ENCODE measurements around the gene SRSF4.
A peak's percentile ranks its signal among the peaks of the same experiment; 100 is the strongest.
"Not testable (repeated sequence)": the region's sequence is repeated elsewhere in the genome, so short reads cannot be mapped to it uniquely, and the experiment has no call there.

Gene SRSF4

DNA sequence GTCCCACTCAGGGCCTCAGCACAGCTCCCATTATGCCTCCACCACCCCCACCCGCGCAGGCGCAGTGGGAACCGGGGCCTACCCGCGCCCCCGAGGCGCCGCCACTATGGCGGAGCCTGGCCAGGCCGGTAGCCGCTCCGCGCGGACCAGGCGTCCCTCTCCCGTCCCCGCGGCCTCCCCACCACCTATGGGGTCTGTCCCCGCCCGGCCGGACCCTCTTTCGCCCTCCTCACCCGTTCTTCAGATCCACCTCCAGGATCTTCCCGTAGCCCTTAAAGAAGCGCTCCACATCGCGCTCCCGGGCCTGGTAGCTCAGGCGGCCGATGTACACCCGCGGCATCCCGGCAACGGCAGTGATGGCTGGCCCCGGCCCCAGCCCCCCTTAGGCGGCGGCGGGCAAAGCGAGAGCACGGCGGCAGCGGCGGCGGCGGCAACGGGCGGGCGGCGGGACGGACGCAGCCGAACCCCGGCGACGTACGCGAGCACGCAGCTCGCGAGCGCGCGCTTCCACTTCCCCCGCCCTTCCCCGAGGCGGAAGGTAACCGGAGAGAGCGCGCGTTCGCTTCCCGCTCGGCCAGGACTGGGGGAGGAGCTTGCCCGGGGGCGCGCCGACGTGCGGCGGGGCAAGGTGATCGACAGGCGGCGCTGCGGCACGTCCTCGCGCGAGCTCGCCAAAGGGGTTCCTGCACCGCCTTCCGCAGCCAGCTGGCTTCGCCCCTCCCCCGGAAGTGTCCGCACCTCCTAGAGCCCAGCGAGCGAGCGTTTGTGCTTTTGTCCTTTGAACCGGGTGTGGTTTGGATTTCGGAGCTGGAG is at the start of gene SRSF4:
SRSF4 (minus strand) TSS at position 488 of the 813 bp plus-strand sequence; CDS start at position 340, 148 bp downstream.
- peak; percentile 97 to 98 for DNase-seq

DNA sequence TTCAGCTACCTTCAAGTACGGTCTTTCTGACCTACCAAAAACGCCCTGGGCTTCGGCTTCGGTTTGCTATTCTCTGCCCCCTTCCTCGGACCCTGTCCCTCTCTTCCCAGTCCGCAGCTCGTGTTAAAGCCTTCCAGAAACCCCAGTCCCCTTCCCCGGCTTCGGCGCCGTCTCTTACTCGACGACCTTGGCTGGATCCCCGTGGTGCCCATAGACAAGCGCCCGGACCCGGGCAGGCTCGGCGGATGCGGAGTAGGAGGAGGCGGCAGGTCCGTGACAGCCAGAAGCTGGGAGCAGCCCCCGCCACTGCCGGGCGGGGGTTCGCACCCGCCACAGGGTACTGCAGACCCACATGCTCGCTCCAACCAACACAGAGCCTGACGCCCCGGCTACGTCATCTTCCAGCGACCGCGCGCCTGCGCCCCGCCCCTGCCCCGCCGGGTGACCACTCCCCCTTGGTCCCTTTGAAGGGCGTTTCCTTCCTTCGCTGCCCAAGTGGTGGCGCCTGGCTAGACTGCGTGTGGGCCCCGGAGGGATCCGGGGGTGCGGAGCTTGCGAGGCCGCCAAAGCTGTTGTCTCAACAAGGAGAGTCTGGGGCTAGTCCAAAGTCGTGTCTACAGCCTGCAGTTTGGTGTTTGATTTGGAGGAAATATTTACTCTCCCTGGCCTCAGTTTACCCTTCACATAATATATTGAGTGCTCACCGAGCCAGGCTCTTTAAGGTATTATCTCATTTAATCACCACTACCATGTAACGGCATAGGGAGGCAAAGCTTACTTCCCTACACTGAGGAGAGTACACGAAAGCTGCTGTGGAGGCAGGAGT is 49.1 kb upstream of the SRSF4 start, which contains the start of gene MECR:
MECR (minus strand) TSS at position 382 of the 826 bp plus-strand sequence; CDS start at position 354, 28 bp downstream.
- DNase-seq: peak; percentile 92 to 93

DNA sequence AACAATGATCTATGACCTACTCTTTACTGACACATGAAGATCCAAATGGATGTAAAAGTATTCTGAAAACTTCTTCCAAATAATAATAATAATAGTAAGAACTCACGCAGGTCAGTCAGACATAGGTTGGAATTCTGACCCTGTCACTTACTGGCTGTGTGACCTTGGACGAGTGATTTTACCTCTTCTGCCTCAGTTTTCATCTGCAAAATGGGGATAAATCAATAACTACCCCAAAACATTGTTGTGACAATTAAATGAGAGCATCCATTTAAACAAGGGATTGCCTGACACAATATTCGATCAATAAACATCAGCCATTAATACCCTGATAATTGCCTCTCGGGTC is 48.5 kb upstream of the SRSF4 start:
- no peak for DNase-seq

DNA sequence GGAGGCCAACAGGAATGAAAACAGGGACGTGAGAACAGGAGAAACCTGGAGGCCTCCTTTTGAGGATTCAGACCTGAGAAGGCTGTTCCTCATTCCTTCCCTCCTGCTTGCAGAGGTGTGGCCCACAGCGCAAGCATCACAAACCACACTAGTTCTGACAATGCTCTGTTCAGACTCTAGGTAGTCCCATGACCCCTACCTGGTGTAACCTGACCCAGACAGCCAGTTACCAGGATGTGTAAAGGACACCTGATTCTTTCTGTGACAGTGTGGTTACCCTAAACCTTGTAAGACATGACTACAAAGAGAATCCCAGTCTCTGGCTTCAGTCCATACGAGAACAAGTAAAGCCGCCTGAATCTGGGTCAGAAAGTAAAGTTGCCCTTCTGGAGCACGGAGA is 45.8 kb upstream of the SRSF4 start:
- DNase-seq: no peak

DNA sequence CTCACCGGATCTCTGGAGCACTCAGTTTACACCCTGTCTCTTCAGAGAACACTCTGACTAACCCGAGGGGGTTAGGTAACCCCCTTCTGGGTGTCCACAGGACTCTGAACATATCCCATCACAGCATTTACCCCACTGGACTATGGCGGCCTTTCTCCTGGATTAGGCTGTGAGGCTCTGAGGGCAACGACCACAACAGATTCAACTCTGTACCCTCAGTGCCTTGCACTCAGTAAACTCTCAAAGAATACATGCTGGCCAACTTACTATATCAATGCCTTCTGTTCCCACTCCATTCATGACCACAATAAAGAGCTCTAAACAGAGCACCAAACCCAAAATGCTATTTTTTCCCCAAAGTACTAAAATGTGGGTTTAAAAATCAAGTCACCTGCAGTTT is 43.7 kb upstream of the SRSF4 start:
- DNase-seq: no peak

DNA sequence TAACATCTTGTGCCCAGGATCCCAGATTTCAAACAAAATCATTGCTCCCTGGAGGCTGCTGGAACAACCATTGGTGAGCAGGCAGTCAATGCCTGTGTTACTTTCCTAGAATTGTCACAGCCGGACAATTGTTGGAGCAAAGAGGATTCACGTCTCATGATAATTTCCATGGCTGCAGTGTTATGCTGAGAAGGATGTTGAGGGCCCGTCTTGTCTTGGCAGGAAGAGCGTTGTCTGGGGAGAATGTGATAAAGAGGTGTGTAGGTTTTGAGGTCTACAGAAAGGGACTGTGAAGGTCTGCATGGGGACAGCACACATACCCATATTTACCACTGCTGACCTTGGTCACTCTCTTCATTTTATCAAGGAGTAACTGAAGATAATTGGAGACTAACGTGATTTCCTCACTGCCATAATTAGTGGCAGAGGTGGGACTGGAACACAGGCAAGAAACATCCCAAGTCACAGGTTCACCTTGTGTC is 42.7 kb upstream of the SRSF4 start:
- DNase-seq: no peak

DNA sequence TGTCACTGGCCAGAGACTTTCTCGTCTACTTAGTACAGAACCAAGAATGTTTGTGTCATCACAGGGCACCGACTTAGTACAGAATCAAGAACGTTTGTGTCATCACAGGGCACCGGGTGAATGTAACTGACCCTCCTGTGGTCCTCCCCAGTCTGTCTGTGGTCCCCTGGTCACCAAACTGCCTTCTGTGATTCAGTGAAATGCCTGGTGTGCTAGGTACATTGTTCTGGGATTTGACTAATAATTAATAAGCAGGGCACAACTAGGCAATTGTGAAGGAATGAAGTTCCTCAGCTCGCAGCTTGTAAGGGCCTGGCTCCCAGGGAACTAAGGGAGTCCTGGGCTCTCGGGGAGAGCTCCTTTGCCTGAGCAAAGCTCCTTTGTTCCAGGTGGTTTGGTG is 41.8 kb upstream of the SRSF4 start:
- no peak for DNase-seq

DNA sequence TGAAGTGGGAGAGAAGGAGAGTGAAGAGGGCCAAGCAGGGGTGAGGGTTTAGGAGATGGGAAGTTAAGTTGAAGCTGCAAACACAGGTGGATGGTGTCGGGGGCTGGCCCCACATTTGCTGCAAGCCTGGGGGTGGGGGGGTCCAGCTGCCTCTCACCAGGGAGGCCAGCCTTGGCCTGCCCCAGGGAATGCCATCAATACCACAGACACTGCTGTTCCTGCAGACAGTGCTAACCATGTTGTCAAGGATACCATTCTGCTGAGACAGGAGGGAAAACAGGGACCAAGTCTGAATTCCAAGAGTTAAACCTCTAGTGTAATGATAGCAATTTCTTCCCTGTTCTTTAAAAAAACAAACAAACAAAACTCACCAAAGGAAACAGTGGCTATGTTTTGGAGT is 41.0 kb upstream of the SRSF4 start:
- DNase-seq: no peak

DNA sequence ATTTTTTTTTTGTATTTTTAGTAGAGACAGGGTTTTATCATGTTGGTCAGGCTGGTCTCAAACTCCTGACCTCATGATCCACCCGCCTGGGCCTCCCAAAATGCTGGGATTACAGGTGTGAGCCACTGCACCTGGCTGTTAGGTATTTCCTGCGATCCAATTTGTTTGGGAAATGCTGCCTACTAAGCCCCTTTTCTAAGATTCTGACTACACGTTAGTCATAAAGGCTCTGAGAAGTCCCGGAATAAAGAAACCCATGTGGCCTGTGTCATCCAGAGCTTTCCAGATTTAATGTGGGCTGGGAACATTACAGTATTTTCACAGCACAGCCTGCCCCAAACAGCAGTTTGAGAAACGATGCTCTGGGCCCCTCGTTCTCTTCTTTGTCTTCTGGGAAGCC is 40.6 kb upstream of the SRSF4 start:
- not testable (repeated sequence) for DNase-seq

DNA sequence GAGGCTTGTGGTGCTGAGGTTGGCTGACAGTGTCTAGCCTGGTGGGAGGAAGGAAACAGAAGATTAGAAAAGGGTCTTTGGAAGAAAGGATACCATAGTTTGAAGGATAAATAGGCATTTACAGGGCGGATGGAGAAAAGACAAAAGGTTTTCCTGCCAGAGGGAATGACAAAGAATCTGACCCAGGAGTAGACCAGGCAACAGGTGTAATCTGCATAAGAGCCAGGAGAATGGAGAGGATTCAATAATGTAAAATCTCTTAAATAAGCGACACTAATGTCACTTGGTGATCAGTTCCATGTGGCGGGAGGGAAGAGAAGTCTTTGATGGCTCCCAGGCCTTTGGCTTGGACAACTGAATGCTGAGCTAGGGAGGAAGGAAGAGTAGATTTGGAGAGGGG is 39.6 kb upstream of the SRSF4 start:
- DNase-seq: no peak

DNA sequence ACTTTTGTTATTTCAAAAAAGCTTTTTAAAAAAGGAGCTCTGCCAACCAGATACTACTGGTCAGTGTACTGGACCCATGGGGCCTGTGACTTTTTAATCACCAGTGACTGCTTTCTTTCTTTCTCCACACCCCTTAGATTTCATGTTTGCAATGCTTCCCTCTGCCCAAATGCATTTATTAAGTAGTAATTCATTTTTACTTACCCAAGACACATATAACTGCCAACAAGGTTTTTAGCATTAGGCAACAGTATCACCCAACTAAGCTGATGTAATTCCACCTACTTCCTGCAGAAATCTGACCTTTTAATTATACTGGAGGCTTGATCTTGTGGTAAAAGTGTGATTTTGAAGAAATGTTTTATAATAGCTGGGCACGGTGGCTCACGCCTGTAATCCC is 36.5 kb upstream of the SRSF4 start:
- DNase-seq: no peak

DNA sequence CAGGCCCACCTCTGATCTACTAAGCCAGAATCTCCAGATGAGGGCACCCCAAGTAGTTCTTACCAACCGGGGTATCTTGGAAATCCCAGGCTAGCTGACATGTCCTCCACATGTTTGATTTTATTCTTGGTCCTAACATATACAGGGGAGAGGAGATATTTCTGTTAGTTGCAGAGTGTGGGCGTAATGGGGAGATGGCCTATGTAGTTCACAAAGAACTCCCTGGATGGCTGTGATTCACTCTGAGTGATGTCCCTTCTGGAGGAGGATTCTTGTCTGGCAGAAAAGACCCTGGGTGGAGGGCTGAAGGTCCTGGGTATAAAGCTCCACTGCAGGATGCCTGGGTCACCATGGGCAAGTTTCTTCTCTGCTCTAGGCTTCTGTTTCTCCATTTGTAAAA is 35.9 kb upstream of the SRSF4 start:
- no peak for DNase-seq

DNA sequence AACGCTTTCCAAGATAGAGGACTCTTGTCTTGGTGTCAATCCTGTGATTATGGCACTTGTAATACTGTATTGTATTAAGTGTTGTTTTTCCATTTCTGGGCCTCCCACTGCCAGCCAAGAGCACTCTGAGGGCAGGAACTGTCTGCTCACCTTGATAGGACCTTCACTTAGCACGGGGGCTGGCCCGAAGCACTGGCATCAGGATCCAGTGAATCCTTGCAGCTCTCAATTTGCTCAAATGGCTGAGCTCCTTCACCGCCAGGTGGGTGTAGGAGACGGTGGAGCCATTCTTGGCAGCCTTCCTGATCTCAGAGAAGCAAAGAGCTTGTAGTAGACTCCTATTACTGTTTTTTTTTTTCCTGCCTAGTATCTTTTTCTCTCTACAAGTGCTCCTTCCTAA is 31.4 kb upstream of the SRSF4 start:
- no peak for DNase-seq

DNA sequence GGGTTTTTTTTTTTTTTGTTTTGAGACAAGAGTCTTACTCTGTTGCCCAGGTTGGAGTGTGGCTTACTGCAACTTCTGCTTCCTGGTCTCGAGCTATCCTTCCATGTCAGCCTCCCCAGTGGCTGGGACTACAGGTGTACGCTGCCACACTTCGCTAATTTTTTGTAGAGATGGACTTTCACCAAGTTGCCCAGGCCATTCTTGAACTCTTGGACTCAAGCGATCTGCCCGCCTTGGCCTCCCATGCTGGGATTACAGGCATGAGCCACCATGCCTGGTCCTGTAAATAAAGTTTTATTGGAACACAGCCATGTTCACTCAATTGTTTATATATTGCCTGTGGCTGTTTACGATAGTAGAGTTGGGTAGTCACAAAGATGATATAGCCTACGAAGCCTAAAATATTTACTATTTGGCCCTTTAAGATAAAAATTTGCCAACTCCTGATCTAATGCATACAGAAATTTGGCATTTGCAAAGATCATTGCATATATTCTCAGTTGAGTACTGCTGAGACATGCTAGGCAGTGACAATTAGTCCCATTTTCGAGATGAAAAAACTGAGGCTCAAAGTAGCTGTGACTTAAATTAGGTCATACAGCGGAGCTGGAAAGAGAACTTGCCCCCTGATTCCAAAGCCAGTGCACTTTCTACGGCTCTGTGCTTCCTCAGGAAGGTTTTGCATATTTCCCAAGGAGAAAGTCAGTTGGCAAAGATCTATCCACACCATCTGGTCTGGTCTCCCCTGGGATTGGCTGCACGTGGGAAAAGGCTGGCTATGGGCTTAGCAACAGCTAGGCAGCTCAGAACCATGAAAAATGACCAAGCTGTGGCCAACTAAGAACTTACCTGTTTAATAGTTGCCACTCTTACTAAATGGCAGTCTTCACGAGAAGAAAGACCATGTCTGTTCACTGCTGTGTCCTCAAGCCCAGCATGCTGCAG is 29.7 kb upstream of the SRSF4 start:
- no peak for DNase-seq

DNA sequence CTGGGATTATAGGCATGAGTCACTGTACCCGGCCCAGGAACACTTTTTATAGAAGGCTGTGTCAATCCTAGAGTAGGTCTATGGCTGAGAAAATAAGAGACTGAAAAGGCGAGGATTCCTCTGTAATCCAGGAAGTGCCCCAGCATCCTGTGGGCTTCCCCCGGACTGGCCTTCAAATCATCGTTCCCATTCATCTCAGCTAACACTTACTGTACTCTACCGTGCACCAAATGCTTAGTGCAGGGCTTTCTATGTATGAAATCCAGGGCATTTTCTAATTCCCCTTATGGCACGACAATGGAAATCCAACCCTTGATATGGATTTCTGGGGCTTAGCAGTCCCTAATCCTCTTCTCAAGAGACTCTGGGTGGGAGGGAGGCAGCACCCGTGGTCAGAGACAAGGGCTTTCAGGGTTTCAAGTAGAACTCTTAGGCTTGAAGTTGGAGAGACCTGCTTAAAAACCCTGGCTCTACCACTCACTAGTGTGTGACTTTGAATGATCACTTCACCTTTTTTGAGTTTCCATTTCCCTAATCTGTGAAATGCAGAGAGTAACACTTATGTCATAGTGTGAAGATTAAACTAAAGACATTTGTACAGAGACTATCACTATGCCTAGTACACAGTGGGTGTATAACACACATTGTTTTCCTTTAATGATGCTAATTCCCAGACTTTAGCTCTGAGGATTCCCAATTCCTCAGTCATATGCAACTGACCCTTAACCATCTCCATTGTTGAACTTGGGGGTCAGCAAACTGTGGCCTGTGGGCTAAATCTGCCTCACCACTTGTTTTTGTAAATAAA is 28.8 kb upstream of the SRSF4 start:
- DNase-seq: no peak

DNA sequence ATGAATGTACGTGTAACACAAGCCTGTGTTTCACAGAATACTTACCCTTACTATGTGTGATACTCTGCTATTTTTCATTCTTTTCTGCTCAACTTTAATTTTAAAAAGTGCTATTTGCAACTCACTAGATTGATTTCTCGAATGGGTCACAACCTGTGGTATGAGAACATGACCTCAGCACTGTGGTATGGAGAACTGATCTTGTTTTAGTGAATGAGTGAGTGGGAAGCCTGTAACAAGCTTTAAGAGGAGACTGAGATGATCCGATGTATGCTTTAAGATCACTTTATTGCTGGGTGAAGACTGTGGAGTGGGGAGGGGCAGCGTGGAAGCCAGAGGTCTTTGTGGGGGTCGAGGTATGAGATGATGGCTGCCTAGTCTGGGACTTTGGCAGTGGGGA is 27.5 kb upstream of the SRSF4 start:
- no peak for DNase-seq

DNA sequence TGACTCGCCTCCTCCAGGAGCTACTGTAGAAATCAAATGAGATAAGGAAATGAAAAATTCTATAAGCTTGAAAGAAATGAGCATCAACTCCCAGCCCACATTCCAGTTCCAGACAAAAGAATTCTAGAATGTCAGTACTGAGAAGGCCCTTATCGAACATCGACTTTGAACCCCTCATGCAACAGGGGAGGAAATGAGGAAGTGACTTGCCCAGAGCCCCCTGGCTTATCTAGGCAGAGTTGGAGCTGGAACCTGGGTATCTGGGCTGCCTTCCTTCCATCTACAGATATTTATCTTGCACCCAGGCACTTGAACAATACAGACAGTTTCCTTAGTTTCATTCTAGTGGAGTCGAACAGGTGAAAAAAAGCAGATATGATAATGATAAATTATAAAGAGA is 26.7 kb upstream of the SRSF4 start:
- no peak for DNase-seq

DNA sequence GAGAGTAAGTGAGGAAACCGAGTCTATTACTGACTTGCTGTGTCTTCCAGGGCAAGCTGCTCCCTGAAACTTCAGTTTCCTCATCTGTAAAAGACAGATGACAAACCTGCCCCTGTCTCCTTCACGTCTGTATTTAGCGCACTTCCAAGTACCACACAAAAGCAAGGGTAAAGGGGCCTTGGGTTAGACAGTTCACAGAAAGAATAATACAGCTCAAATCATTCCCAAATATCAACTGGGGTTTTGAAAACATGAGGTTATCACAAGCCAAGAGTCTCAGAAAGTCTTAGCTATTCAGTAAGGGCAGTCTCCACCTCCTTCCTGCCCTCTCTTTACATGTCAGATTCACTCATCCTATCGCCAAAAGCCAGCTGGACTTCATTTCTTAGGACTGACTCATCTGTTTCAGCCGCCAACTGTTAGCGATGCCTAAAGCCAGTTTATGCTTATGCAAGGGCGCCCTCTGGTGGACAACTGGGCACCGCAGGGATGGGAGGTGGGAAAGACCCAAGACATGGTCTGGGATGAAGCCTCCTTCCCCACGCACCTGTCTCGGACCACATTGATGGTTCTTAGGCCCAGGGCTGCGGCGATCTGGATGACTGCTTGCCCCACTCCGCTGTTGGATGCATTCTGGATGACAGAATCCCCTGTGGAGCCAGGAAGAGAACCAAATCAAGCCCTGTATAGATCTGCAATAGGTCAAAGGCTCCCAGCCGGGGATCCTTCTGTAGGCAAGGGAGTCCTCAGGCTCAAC is 21.1 kb upstream of the SRSF4 start:
- DNase-seq: peak; percentile 89 to 92

DNA sequence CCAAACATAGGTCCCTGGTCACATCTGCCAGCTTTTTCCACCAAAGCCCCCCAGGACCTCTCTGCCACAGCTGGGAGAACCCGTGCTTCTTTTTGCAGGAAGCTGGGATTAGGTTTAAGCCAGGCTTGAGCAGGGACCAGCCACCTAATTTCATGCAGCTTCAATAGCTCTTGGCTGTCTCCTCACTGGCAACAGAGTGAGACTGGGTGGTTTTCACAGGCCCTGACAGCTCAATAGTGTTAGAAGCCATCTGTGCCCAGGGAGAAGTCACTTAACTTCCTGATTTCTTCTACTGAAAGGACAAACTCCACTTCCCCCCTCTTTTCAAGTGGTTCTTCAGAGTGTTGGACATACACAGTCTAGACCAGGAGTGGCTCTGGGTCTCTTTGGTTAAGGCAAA is 20.4 kb upstream of the SRSF4 start:
- DNase-seq: no peak

DNA sequence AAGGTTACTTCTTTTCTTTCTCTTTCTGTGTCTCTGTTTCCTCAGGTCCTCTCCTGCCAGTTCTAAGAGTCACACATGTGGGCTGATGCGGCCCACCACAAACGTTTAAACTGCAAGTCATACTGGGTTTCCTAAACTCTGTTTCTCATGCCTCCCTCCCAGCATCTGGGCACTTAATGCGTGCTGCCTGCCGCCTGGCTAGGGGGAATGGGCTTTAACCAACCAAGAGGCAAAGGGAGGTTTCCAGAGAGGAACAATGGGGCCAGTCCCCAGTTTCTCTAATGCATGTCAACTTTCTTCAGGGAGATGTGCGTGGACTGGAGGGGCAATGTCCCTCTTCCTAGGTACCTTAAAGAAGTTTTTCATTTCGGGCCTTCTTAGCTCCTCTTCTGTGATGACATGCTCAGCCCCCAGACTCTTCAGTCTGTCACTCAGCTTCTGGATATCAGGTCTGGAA is 19.9 kb upstream of the SRSF4 start:
- no peak for DNase-seq

Data from activated CD4-positive, alpha-beta T cell treated with anti-CD3 and anti-CD28 coated beads, Interleukin-2, amount 50 U/mL, for 4 hours (primary cell).